ENCODE measurements around the gene SEPTIN5.

DNA sequence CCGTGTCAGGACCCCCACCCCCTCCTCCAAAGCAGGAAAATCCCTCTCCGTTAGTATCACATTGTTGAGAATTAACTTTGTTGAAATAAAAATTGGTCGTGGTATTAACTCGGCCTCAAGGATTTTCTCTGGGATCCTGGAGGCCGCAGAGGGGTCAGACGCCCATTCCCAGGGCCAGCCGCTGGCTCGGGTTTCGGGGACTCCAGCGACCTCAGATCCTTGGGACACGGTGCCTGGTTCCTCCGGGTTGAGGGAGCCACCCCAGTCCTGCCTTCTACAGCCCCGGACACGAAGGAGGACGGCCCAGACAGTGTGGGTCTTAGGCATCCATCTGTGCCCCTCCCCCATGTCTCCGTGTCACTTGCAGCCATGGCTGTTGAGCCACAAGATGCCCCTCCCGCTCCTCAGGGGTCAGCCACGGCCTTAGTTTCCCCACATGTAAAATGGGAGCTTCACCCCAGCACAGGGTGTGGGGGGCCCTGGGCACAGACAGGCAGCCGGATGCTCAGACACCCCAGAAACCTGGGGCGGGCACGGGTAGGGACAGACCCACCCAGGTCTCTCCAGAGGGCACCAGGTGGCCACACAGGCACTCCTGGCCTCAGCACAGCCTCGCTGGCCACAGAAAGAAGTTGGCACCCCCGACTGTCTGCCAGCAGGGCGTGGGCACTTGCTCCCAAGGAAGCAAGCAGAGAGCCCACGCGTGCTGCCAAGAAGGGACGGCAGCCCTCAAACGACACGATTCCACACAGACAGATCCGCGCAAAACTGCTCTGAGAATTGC, 24.6 kb downstream of the SEPTIN5 start:
- TF ChIP-seq, protein P1, sequence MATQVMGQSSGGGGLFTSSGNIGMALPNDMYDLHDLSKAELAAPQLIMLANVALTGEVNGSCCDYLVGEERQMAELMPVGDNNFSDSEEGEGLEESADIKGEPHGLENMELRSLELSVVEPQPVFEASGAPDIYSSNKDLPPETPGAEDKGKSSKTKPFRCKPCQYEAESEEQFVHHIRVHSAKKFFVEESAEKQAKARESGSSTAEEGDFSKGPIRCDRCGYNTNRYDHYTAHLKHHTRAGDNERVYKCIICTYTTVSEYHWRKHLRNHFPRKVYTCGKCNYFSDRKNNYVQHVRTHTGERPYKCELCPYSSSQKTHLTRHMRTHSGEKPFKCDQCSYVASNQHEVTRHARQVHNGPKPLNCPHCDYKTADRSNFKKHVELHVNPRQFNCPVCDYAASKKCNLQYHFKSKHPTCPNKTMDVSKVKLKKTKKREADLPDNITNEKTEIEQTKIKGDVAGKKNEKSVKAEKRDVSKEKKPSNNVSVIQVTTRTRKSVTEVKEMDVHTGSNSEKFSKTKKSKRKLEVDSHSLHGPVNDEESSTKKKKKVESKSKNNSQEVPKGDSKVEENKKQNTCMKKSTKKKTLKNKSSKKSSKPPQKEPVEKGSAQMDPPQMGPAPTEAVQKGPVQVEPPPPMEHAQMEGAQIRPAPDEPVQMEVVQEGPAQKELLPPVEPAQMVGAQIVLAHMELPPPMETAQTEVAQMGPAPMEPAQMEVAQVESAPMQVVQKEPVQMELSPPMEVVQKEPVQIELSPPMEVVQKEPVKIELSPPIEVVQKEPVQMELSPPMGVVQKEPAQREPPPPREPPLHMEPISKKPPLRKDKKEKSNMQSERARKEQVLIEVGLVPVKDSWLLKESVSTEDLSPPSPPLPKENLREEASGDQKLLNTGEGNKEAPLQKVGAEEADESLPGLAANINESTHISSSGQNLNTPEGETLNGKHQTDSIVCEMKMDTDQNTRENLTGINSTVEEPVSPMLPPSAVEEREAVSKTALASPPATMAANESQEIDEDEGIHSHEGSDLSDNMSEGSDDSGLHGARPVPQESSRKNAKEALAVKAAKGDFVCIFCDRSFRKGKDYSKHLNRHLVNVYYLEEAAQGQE (IDR thresholded peaks at IDR 0.05; ENCODE audit: unreplicated experiment) = no peak
- no peak for TF ChIP-seq STAT1 (IDR thresholded peaks at IDR 0.05; ENCODE audit: unreplicated experiment)
- TF ChIP-seq, protein P2, sequence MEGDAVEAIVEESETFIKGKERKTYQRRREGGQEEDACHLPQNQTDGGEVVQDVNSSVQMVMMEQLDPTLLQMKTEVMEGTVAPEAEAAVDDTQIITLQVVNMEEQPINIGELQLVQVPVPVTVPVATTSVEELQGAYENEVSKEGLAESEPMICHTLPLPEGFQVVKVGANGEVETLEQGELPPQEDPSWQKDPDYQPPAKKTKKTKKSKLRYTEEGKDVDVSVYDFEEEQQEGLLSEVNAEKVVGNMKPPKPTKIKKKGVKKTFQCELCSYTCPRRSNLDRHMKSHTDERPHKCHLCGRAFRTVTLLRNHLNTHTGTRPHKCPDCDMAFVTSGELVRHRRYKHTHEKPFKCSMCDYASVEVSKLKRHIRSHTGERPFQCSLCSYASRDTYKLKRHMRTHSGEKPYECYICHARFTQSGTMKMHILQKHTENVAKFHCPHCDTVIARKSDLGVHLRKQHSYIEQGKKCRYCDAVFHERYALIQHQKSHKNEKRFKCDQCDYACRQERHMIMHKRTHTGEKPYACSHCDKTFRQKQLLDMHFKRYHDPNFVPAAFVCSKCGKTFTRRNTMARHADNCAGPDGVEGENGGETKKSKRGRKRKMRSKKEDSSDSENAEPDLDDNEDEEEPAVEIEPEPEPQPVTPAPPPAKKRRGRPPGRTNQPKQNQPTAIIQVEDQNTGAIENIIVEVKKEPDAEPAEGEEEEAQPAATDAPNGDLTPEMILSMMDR (conservative IDR thresholded peaks at IDR 0.05; ENCODE audit: low read depth in 2 of 2) = no peak
- no peak for TF ChIP-seq POLR2AphosphoS5 (IDR thresholded peaks at IDR 0.05; ENCODE audit: low read depth)
- no peak for TF ChIP-seq EZH2 (IDR thresholded peaks at IDR 0.05; ENCODE audit: low read depth, unreplicated experiment)
